Subcutaneous abdominal adipose tissue (tissue), 5 donors: ENCODE results near the gene DPAGT1.

Experiments used
- H3K27ac ChIP-seq: one replicate; pipeline ENCODE4 v1.7.0; 2013; ENCODE audit warnings: low read depth, mild to moderate bottlenecking, inconsistent platforms, low read length, moderate library complexity
- H3K27me3 ChIP-seq, 5 donors: one replicate each; pipeline ENCODE4 v1.7.0; 2013; ENCODE audit warnings: low read length in 5 of 5, inconsistent platforms in 1 of 5; ENCODE audit not compliant: control insufficient read depth in 5 of 5, insufficient read depth in 4 of 5
- H3K36me3 ChIP-seq, 5 donors: one replicate each; pipeline ENCODE4 v1.7.0; 2013; ENCODE audit warnings: low read length in 5 of 5; ENCODE audit not compliant: control insufficient read depth in 5 of 5, insufficient read depth in 5 of 5
- H3K4me1 ChIP-seq, 5 donors: one replicate each; pipeline ENCODE4 v1.7.0; 2013; ENCODE audit warnings: low read length in 5 of 5, mild to moderate bottlenecking in 3 of 5, moderate library complexity in 1 of 5; ENCODE audit not compliant: control insufficient read depth in 5 of 5, insufficient read depth in 5 of 5
- H3K4me3 ChIP-seq, 5 donors: one replicate each; pipeline ENCODE4 v1.7.0; 2013; ENCODE audit warnings: low read length in 5 of 5, low read depth in 1 of 5
- H3K9ac ChIP-seq, 5 donors: one replicate each; pipeline ENCODE4 v1.7.0; 2013; ENCODE audit warnings: low read length in 5 of 5, mild to moderate bottlenecking in 4 of 5, moderate library complexity in 3 of 5
- H3K9me3 ChIP-seq, 5 donors: one replicate each; pipeline ENCODE4 v1.7.0; 2013; ENCODE audit warnings: low read length in 5 of 5; ENCODE audit not compliant: control insufficient read depth in 5 of 5
- donor health status: healthy.
- donor health status: healthy.
- donor health status: healthy.
- donor health status: healthy.
- donor health status: healthy.

The DPAGT1 gene

GRCh38 chr11:119087747-119088241 is 13.9 kb downstream of the DPAGT1 start:
- Histone ChIP-seq H3K9me3 (no peaks in the 10 kb centered on the region), H3K27ac (no peak overlapping the region), H3K4me1 (peaks cover 5 to 19% (median 16%) of the 10 kb centered on the region in 5 donors), H3K27me3 (no peaks in the 10 kb centered on the region), H3K36me3 (peaks cover 0 to 14% (median 7%) of the 10 kb centered on the region in 5 donors), H3K9ac (no peak overlapping the region), H3K4me3 (no peak overlapping the region)

- Histone ChIP-seq H3K9me3 (no peaks in the 10 kb centered on the region), H3K9ac (no peak overlapping the region), H3K27ac (no peak overlapping the region), H3K4me1 (peaks cover 5 to 16% (median 16%) of the 10 kb centered on the region in 5 donors), H3K4me3 (no peak overlapping the region), H3K36me3 (peaks cover 2 to 15% (median 8%) of the 10 kb centered on the region in 5 donors), H3K27me3 (no peaks in the 10 kb centered on the region)
These were observed 14.5 kb downstream of the DPAGT1 start for GRCh38 chr11:119087123-119087522.

GRCh38 chr11:119085437-119085847 is 16.2 kb downstream of the DPAGT1 start:
- Histone ChIP-seq H3K9ac (peak overlapping the region; percentile 74 to 88 (median 82)), H3K27me3 (no peaks in the 10 kb centered on the region)

GRCh38 chr11:119084663-119085436 is 16.8 kb downstream of the DPAGT1 start, which contains the start of gene HMBS:
Gene HMBS (plus strand): TSS chr11:119084881. CDS start chr11:119085034, 153 bp downstream.
- H3K27me3 ChIP-seq = no peaks in the 10 kb centered on the region
- H3K4me3 ChIP-seq = peak within 1 kb of the TSS; percentile 85 to 94 (median 90)
- H3K9me3 ChIP-seq = no peaks in the 10 kb centered on the region
- H3K4me1 ChIP-seq = peaks cover 5 to 16% (median 16%) of the 10 kb centered on the region in 5 donors
- H3K27ac ChIP-seq = peak within 1 kb of the TSS; percentile 88
- peak within 1 kb of the TSS; percentile 74 to 88 (median 82) for H3K9ac ChIP-seq
- H3K36me3 ChIP-seq = peaks cover 5 to 30% (median 27%) of the 10 kb centered on the region in 5 donors

More at GRCh38 chr11:119085437-119085847, 16.2 kb downstream of the DPAGT1 start:
- H3K27ac ChIP-seq = peak overlapping the region; percentile 88
- no peaks in the 10 kb centered on the region for H3K9me3 ChIP-seq
- H3K36me3 ChIP-seq = peaks cover 5 to 25% (median 23%) of the 10 kb centered on the region in 5 donors
- peak overlapping the region; percentile 85 to 94 (median 90) for H3K4me3 ChIP-seq
- peaks cover 5 to 16% (median 16%) of the 10 kb centered on the region in 5 donors for H3K4me1 ChIP-seq

GRCh38 chr11:119081682-119082260 is 19.9 kb downstream of the DPAGT1 start:
- Histone ChIP-seq H3K27ac (no peak overlapping the region), H3K4me3 (no peak overlapping the region), H3K4me1 (peaks cover 5 to 16% (median 16%) of the 10 kb centered on the region in 5 donors), H3K36me3 (peaks cover 5 to 61% (median 56%) of the 10 kb centered on the region in 5 donors), H3K9ac (peak overlapping the region in 1 of 5 donors; percentile 18), H3K9me3 (no peaks in the 10 kb centered on the region), H3K27me3 (no peaks in the 10 kb centered on the region)

GRCh38 chr11:119078675-119079420 is 22.8 kb downstream of the DPAGT1 start:
- no peak overlapping the region for H3K27ac ChIP-seq
- no peaks in the 10 kb centered on the region for H3K9me3 ChIP-seq

GRCh38 chr11:119077839-119078238 is 23.8 kb downstream of the DPAGT1 start:
- Histone ChIP-seq H3K4me3 (no peak overlapping the region), H3K4me1 (no peaks in the 10 kb centered on the region), H3K9me3 (no peaks in the 10 kb centered on the region), H3K36me3 (peaks cover 7 to 87% (median 76%) of the 10 kb centered on the region in 5 donors), H3K27me3 (no peaks in the 10 kb centered on the region), H3K27ac (no peak overlapping the region), H3K9ac (no peak overlapping the region)

More at GRCh38 chr11:119078675-119079420, 22.8 kb downstream of the DPAGT1 start:
- no peaks in the 10 kb centered on the region for H3K27me3 ChIP-seq
- H3K36me3 ChIP-seq = peaks cover 5 to 77% (median 66%) of the 10 kb centered on the region in 5 donors
- no peak overlapping the region for H3K4me3 ChIP-seq
- H3K4me1 ChIP-seq = no peaks in the 10 kb centered on the region
- no peak overlapping the region for H3K9ac ChIP-seq

GRCh38 chr11:119067371-119068222 is 34.1 kb downstream of the DPAGT1 start, which contains the start of gene VPS11:
Gene VPS11 (plus strand): TSS chr11:119067818. CDS start chr11:119067824, 6 bp downstream.
- peak within 1 kb of the TSS; percentile 77 to 98 (median 94) for H3K9ac ChIP-seq
- H3K27ac ChIP-seq = peak within 1 kb of the TSS; percentile 78
- H3K4me3 ChIP-seq = peak within 1 kb of the TSS; percentile 74 to 98 (median 97)
- H3K4me1 ChIP-seq = peaks cover 2 to 35% (median 25%) of the 10 kb centered on the region in 5 donors
- peaks cover 3 to 25% (median 19%) of the 10 kb centered on the region in 5 donors for H3K36me3 ChIP-seq
- no peaks in the 10 kb centered on the region for H3K27me3 ChIP-seq
- H3K9me3 ChIP-seq = no peaks in the 10 kb centered on the region

GRCh38 chr11:119065369-119065768 is 36.3 kb downstream of the DPAGT1 start:
- Histone ChIP-seq H3K9ac (no peak overlapping the region), H3K27me3 (no peaks in the 10 kb centered on the region), H3K9me3 (no peaks in the 10 kb centered on the region), H3K27ac (no peak overlapping the region), H3K4me3 (no peak overlapping the region), H3K36me3 (peaks cover 0 to 5% (median 4%) of the 10 kb centered on the region in 5 donors), H3K4me1 (peaks cover 2 to 38% (median 25%) of the 10 kb centered on the region in 5 donors)
